GM13976 (cell line): Measurements from ENCODE around the gene ADPRH.

Experiments
- DNase-seq: peaks from one replicate; pipeline ENCODE4 v3.0.0; 2012; ENCODE audit warnings: low spot score
- in situ Hi-C: fragments of 300-500 bp; cut with MboI; formaldehyde crosslinking; loops from one replicate; pipeline ENCODE4 v1.12.0; 2022; ENCODE audit warnings: low sequenced_read_pairs, mixed read lengths, inconsistent platforms; ENCODE audit not compliant: unreplicated experiment
- TF ChIP-seq, protein P1 (sequence below): IDR thresholded peaks from 2 replicates; pipeline ENCODE4 v1.5.1; 2012; ENCODE audit warnings: borderline replicate concordance, mild to moderate bottlenecking; ENCODE audit not compliant: insufficient read depth; ENCODE audit errors: extremely low read depth, missing control alignments, control extremely low read depth

ADPRH gene

DNA sequence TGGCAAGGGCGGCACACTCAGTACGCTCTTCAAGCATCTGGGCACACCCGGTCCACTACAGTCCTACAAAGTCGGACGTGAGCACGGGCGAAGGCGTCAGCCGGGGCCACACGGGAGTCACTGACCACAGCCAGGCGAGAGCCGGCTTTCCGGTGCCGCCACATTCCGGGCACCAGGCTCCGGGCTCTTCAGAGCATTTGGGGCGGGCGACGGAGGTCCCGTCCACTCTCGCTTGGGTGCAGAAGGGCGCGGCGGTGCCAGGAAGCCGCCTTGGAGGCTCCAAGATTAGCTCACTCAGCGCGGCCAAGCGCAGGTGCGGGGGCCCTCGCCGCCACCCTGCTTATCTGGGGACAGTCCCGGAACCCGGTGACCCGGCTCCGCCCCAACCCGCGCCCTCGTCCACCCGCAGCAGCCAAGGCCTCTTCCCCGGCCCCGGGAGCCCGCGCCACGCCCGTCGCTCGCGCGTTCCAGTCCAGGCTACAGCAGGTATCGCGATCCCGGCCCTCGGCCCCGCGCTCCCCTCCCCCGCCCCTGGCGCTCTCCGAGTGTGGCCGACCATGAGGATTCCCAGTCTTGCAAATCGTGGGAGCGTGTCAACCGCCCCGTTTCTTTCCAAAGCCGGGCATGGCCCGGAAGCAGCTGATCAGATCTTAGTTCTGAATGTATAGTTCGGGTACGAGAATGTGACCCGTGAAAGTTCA, at the start of gene ADPRH:
Gene ADPRH, plus strand, starts transcription at position 127 of the 701 bp plus-strand sequence. CDS start 2,678 bp downstream, outside the sequence.
- in situ Hi-C loops, result loop anchor here (25.0 kb wide), 1 partner anchor 508 kb away; the partner anchor contains the start of gene GSK3B
- peak; percentile 87 for DNase-seq
- TF ChIP-seq, protein P1, sequence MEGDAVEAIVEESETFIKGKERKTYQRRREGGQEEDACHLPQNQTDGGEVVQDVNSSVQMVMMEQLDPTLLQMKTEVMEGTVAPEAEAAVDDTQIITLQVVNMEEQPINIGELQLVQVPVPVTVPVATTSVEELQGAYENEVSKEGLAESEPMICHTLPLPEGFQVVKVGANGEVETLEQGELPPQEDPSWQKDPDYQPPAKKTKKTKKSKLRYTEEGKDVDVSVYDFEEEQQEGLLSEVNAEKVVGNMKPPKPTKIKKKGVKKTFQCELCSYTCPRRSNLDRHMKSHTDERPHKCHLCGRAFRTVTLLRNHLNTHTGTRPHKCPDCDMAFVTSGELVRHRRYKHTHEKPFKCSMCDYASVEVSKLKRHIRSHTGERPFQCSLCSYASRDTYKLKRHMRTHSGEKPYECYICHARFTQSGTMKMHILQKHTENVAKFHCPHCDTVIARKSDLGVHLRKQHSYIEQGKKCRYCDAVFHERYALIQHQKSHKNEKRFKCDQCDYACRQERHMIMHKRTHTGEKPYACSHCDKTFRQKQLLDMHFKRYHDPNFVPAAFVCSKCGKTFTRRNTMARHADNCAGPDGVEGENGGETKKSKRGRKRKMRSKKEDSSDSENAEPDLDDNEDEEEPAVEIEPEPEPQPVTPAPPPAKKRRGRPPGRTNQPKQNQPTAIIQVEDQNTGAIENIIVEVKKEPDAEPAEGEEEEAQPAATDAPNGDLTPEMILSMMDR, result no peak

DNA sequence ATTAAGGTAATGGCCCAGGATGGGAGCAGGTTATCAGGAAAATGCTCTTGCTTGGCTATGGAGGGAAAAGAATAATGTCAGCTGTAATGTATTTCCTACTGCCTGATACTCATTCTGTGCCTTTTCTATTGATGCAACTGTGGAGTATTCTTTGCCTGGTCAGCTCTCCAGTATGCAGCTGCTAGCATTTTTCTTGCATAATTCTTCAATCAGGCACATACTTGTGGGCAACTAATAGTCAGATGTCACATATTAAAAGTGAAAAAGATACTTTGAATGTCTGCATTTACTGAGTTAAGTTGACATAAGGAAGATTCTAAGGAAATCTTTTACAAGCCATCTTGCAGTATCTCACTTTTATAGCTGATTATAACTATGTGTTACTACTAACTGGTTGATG, 49.4 kb upstream of the ADPRH start:
- in situ Hi-C loops, result no loop called here
- DNase-seq, result no peak
- TF ChIP-seq, protein P1, result no peak

DNA sequence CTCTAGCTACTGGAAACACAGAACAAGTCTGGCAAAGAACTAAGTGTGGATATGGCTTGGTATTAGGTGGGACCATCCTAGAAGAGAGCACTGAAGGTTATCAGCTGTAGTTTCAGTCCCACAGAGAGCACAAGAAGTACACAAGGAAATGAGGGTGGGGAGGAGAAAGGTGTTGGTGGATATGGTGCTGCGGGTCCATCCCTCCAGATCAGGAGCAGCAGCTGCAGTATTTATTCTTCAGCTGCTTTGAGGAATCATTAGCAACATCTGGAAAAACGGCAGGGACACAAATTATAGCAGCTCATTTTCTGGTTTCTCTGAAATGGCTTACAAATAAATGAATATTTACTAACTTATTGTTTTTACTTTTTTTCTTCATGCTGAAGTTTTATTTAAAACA, 48.8 kb upstream of the ADPRH start:
- no peak for DNase-seq
- in situ Hi-C loops, result no loop called here

DNA sequence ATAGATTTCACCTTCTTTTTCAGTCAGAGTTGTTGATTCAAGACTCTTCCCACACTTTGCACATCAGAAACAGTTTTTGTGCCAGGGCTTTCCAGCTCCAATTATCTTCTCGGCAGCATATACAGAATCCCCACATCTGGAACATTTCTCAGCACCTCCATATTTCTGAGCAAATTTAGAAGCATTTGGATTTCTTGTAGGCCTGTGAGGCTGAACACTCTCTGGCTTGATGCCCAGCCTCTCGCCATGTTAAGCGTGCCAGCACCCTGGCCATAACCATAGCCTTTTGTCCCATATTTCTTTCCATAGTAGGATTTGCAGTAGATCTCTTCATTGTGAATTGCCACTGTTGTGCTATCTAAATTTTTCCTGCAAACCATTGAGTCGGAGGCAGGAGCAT, 48.1 kb upstream of the ADPRH start:
- TF ChIP-seq, protein P1, result no peak
- in situ Hi-C loops, result no loop called here
- no peak for DNase-seq

More for the DNA sequence above, 48.8 kb upstream of the ADPRH start:
- TF ChIP-seq, protein P1, result no peak

DNA sequence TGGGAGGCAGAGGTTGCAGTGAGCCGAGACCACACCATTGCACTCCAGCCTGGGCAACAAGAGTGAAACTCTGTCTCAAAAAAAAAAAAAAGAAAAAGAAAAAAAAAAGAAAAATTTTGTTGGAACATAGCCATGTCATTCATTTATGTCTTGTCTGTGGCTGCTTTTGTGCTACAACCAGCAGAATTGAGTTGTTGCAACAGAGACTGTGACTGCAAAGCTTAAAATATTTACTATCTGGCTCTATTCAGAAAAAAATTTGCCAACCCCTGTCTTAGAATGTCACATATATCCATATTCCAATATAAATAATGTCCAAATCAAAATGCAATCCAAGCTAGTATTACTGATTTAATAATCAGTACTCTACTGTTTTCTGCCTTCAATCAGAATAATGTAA, 45.0 kb upstream of the ADPRH start:
- DNase-seq, result no peak
- TF ChIP-seq, protein P1, result no peak
- in situ Hi-C loops, result no loop called here

DNA sequence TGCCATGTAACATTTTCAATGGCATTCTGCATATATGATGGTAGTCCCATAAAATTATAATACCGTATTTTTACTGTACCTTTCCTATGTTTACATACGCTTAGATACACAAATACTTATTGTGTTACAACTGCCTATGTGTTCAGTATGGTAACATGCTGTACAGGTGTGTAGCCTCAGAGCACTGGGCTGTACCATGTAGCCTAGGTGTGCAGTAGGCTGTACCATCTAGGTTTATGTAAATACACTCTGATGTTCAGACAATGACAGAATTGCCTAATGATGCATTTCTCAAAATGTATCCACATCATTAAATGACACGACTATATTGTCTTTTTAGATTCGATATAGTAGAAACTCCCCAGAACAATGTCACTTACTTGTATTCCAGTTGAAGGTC, 42.5 kb upstream of the ADPRH start:
- in situ Hi-C loops, result no loop called here

More for the DNA sequence above, 42.5 kb upstream of the ADPRH start:
- no peak for DNase-seq
- TF ChIP-seq, protein P1, result no peak
